Vein endothelial cell (primary cell): ENCODE results near the gene ZC3H7B. TPM values are rescaled to one million over a fixed set of nuclear protein-coding genes. Genes with fewer than 3 reads are reported as not detected.

Experiments used
- small RNA-seq: library from RNA; depleted of rRNA; stranded (forward); fragments of <200 nt; gene quantifications from one replicate; pipeline ENCODE3, GENCODE V24; 2012
- total RNA-seq: library from RNA; depleted of rRNA; stranded (reverse); fragments of >200 nt; gene quantifications from 2 replicates; pipeline ENCODE4 v1.2.3, GENCODE V29; 2012

The ZC3H7B gene, protein sequence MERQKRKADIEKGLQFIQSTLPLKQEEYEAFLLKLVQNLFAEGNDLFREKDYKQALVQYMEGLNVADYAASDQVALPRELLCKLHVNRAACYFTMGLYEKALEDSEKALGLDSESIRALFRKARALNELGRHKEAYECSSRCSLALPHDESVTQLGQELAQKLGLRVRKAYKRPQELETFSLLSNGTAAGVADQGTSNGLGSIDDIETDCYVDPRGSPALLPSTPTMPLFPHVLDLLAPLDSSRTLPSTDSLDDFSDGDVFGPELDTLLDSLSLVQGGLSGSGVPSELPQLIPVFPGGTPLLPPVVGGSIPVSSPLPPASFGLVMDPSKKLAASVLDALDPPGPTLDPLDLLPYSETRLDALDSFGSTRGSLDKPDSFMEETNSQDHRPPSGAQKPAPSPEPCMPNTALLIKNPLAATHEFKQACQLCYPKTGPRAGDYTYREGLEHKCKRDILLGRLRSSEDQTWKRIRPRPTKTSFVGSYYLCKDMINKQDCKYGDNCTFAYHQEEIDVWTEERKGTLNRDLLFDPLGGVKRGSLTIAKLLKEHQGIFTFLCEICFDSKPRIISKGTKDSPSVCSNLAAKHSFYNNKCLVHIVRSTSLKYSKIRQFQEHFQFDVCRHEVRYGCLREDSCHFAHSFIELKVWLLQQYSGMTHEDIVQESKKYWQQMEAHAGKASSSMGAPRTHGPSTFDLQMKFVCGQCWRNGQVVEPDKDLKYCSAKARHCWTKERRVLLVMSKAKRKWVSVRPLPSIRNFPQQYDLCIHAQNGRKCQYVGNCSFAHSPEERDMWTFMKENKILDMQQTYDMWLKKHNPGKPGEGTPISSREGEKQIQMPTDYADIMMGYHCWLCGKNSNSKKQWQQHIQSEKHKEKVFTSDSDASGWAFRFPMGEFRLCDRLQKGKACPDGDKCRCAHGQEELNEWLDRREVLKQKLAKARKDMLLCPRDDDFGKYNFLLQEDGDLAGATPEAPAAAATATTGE
- 80.8 and 121 TPM in 2 replicates for total RNA-seq

DNA sequence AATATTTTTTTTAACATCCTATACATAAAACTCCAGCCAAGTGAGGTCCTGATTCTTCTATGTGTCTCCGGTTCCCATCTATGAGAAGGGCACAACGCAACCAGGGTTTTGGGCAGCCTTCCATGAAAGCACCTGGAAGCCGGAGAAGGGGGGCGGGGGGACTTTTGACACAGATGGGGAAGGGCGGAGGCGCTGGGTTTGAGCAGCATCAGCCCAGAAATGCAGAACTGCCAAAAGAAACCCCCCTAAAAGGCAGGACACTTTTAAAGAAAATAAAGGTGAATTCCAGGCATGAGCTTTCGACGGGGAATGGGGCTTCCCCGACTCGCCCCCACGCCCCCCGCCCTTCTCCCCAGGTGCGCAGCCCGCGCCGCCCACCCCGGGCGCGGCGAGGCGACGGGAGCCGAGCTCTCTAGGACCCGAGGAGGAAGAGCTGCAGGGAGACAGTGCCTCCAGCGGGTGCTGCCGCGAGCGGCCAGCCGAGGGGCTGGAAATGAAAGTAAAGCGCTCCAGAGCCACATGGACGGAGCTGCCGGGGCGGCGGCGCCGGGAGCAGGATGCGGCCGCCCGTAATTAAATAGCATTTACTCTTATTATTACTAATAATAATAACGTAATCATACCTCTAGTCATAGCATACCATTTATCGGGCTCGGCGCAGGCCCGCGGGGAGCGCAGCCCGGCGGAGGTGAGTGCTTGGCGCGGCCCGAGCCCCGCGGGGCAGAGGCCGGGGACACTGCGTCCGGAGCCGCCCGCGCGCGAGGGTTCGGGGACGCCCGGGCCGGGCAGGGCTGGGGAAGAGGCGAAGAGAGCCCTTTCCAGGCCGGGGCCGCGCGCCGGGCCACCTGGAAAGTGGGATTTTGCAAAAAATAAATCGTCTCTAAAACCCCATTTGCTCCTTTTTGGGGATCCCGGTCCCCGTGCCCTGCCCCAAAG, at the start of gene ZC3H7B:
Gene ZC3H7B (plus strand): TSS at position 441 of the 936 bp plus-strand sequence. CDS start 19,136 bp downstream, outside the sequence.

DNA sequence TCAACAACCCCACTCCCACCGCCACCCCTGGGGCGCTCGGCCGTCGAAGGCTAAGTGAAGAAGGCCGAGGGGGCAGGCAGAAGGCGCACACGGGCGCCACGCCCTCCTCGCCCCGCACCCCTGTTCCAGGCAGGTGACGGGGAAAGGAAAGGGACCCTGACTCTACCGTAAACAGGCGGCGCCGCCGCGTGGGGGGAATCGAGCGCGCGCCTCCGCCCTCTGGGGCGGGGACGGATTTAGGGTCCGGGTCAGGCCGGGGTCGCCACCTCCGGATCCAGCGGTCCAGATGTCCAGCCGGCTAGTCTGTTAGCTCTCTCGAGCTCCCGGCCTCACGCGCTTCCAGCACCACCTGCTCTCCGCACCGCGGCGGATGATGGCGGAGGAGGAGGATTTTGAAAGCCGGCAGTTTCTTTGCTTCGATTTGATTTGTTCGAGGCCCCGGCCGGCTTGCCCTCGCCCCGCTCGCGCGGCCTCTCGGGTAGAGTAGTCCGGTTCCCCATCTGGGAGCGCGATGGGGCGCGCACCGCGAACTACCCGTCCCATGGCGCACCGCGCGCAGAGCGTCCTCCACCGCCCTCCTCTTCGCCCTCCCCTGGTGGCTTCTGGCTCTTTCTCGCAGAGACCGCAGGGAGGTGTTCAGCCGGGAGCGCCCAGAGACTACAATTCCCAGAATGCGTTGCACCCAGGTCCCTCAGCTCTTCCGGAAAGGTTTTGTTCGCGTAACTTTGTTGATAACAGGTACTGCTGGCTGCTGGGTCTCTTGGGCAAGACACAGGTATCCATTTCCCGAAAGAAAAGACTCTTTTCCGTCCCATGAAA, 15.3 kb upstream of the ZC3H7B start, which contains the start of gene RANGAP1:
Gene RANGAP1 (minus strand): TSS at position 368 of the 819 bp plus-strand sequence. CDS start 5,143 bp downstream, outside the sequence.

DNA sequence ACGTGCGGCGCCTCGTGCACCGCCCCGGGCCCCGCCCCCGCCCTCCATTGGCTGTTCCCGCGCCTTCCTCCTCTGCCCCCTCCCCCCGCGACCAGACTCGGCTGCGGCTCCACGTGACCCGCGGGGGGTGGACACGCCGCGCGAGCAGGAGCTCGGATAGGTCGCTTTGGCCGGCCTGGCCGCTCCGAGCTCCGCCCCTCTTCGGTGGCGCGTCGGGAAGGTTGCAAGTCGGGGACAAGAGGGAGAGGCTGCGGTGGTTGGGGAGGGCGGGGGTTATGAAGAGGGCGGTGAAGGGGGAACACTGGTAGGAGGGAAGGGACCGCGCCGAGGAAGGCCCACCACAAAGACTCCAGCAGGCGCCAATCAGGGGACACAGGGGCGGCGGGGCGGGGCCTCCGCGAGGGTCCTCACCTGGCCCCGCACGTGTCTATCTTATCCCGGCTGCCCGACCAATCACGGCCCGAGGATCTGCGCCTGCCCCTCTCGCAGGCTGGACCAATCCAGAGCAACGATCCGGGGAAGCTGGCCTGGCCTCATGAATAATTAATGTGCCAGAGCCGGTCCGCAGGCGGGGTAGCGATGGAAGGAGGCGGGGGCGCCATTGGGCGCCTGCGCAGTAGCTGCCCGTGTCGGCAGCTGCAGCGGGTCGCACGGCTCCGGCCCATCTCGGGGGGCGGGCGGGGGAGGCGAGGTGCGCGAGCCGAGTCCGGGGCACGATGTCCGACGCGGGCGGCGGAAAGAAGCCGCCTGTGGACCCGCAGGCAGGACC, 80.2 kb downstream of the ZC3H7B start, which contains the start of gene TEF:
Gene TEF (plus strand): TSS at position 614 of the 769 bp plus-strand sequence. CDS start 103 bp downstream, at position 717.

Small RNAs within 50 kb of the gene (small RNA-seq; reads per million reads assigned to genes)
- gene MIR6889 (not detected), gene RNU6-495P (not detected)

Other genes starting within 250 kb of the ZC3H7B start
- gene EP300, start 208.9 kb upstream of the ZC3H7B start, total RNA-seq, result 62.7 and 71.9 TPM in 2 replicates
- 27.8 and 34.6 TPM in 2 replicates for gene L3MBTL2, start 96.2 kb upstream of the ZC3H7B start, total RNA-seq
- 0.98 and 1.4 TPM in 2 replicates for gene CHADL, start 60.6 kb upstream of the ZC3H7B start, total RNA-seq
- gene RANGAP1, start 15.3 kb upstream of the ZC3H7B start, total RNA-seq, result 133 and 171 TPM in 2 replicates
- 3.9 and 5.2 TPM in 2 replicates for gene TEF, start 80.4 kb downstream of the ZC3H7B start, total RNA-seq
- gene TOB2, start 145.3 kb downstream of the ZC3H7B start, total RNA-seq, result 45.1 and 53.6 TPM in 2 replicates
- gene PHF5A, start 167.2 kb downstream of the ZC3H7B start, total RNA-seq, result 48.3 and 53.3 TPM in 2 replicates
- 82.0 and 96.0 TPM in 2 replicates for gene ACO2, start 167.6 kb downstream of the ZC3H7B start, total RNA-seq
- gene POLR3H, start 242.9 kb downstream of the ZC3H7B start, total RNA-seq, result 22.5 and 27.0 TPM in 2 replicates